ENCODE results near the gene TAF6L. TPM values are rescaled to one million over a fixed set of nuclear protein-coding genes. Genes with fewer than 3 reads are reported as not detected.

The TAF6L gene
- total and polyA plus RNA-seq, 9 of the 15 experiments (the other 6 are each of a cell fraction or from before 2014, with no cell fraction given): 0.04 to 45.5 (median 20.8) TPM

DNA sequence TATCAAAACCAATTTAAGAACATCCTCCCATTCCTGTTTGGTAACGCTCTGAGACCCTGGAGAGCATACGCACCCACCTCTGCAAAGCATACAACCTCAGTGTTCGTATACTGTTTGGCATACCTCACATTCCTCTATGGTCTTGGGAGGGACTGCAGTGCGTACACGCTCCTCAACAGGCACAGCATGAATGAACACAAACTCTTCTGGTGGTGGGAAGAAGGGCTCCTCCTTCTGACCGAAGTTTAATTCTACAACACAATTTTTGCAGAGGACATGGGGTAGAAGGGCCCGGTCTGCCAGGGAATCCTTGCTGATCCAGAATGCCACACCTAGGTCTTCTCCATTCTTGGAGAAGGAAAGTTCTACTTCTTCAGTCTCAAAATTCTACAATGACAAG, 49.2 kb upstream of the TAF6L start (continued):
- TF ChIP-seq, protein P1, sequence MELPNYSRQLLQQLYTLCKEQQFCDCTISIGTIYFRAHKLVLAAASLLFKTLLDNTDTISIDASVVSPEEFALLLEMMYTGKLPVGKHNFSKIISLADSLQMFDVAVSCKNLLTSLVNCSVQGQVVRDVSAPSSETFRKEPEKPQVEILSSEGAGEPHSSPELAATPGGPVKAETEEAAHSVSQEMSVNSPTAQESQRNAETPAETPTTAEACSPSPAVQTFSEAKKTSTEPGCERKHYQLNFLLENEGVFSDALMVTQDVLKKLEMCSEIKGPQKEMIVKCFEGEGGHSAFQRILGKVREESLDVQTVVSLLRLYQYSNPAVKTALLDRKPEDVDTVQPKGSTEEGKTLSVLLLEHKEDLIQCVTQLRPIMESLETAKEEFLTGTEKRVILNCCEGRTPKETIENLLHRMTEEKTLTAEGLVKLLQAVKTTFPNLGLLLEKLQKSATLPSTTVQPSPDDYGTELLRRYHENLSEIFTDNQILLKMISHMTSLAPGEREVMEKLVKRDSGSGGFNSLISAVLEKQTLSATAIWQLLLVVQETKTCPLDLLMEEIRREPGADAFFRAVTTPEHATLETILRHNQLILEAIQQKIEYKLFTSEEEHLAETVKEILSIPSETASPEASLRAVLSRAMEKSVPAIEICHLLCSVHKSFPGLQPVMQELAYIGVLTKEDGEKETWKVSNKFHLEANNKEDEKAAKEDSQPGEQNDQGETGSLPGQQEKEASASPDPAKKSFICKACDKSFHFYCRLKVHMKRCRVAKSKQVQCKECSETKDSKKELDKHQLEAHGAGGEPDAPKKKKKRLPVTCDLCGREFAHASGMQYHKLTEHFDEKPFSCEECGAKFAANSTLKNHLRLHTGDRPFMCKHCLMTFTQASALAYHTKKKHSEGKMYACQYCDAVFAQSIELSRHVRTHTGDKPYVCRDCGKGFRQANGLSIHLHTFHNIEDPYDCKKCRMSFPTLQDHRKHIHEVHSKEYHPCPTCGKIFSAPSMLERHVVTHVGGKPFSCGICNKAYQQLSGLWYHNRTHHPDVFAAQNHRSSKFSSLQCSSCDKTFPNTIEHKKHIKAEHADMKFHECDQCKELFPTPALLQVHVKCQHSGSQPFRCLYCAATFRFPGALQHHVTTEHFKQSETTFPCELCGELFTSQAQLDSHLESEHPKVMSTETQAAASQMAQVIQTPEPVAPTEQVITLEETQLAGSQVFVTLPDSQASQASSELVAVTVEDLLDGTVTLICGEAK (IDR thresholded peaks at IDR 0.05): no peak
- TF ChIP-seq, protein P1 (CRISPR knock-in tag; IDR thresholded peaks at IDR 0.05): no peak
- TF ChIP-seq, protein P2, sequence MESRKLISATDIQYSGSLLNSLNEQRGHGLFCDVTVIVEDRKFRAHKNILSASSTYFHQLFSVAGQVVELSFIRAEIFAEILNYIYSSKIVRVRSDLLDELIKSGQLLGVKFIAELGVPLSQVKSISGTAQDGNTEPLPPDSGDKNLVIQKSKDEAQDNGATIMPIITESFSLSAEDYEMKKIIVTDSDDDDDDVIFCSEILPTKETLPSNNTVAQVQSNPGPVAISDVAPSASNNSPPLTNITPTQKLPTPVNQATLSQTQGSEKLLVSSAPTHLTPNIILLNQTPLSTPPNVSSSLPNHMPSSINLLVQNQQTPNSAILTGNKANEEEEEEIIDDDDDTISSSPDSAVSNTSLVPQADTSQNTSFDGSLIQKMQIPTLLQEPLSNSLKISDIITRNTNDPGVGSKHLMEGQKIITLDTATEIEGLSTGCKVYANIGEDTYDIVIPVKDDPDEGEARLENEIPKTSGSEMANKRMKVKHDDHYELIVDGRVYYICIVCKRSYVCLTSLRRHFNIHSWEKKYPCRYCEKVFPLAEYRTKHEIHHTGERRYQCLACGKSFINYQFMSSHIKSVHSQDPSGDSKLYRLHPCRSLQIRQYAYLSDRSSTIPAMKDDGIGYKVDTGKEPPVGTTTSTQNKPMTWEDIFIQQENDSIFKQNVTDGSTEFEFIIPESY (CRISPR knock-in tag; IDR thresholded peaks at IDR 0.05): peak; percentile 73; the same call in 1 of the 2 replicates
- TF ChIP-seq, protein P3, sequence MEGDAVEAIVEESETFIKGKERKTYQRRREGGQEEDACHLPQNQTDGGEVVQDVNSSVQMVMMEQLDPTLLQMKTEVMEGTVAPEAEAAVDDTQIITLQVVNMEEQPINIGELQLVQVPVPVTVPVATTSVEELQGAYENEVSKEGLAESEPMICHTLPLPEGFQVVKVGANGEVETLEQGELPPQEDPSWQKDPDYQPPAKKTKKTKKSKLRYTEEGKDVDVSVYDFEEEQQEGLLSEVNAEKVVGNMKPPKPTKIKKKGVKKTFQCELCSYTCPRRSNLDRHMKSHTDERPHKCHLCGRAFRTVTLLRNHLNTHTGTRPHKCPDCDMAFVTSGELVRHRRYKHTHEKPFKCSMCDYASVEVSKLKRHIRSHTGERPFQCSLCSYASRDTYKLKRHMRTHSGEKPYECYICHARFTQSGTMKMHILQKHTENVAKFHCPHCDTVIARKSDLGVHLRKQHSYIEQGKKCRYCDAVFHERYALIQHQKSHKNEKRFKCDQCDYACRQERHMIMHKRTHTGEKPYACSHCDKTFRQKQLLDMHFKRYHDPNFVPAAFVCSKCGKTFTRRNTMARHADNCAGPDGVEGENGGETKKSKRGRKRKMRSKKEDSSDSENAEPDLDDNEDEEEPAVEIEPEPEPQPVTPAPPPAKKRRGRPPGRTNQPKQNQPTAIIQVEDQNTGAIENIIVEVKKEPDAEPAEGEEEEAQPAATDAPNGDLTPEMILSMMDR (IDR thresholded peaks at IDR 0.05 in 2 of 3, conservative IDR thresholded peaks at IDR 0.05 in 1 of 3; ENCODE audit: insufficient read depth in 2 of 3, low read depth in 1 of 3, low read length in 3 of 3): peak in 2 of 3 experiments; percentile 24 to 25; a peak in 1 of 6 replicates
